Measurements from ENCODE around the gene WDR5B. TPM values are rescaled to one million over a fixed set of nuclear protein-coding genes. Genes with fewer than 3 reads are reported as not detected.

WDR5B gene
- total RNA-seq, 4 donors from 2014 or later, result 2.5 to 6.6 (median 3.9) TPM

DNA sequence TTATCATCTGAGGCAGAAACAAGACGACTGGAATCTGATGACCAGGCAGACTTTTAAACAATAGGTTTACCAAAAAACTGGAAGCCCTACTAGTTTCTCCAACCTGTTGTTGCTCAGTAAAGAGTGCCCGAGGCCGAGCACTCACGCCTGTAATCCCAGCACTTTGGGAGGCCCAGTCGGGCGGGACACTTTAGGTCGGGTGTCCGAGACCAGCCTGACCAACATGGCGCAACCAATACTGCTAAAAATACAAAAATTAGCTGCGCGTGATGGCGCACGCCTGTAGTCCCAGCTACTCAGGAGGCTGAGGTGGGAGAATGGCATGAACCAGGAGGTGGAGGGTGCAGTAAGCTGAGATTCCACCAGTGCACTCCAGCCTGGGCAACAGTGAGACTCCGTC lies 1.1 kb upstream of the WDR5B start:
- Histone ChIP-seq H3K27ac (peak overlapping the region; percentile 87), H3K4me3 (peak overlapping the region; percentile 59), H3K9me3 (no peaks in the 10 kb centered on the region), H3K4me1 (peaks cover 30% of the 10 kb centered on the region), H3K36me3 (peaks cover 3% of the 10 kb centered on the region), H3K27me3 (no peaks in the 10 kb centered on the region)
- DNase-seq (ENCODE audit: low spot score in 2 of 2), result no peak
- TF ChIP-seq, protein P1, sequence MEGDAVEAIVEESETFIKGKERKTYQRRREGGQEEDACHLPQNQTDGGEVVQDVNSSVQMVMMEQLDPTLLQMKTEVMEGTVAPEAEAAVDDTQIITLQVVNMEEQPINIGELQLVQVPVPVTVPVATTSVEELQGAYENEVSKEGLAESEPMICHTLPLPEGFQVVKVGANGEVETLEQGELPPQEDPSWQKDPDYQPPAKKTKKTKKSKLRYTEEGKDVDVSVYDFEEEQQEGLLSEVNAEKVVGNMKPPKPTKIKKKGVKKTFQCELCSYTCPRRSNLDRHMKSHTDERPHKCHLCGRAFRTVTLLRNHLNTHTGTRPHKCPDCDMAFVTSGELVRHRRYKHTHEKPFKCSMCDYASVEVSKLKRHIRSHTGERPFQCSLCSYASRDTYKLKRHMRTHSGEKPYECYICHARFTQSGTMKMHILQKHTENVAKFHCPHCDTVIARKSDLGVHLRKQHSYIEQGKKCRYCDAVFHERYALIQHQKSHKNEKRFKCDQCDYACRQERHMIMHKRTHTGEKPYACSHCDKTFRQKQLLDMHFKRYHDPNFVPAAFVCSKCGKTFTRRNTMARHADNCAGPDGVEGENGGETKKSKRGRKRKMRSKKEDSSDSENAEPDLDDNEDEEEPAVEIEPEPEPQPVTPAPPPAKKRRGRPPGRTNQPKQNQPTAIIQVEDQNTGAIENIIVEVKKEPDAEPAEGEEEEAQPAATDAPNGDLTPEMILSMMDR (IDR thresholded peaks at IDR 0.05), result no peak
- no peak for TF ChIP-seq EP300 (IDR thresholded peaks at IDR 0.05)
- no peak for TF ChIP-seq POLR2AphosphoS5 (IDR thresholded peaks at IDR 0.05)
- TF ChIP-seq POLR2A (IDR thresholded peaks at IDR 0.05), result no peak
- 53% methylated on average over 14 of the region's 14 CpGs for WGBS

DNA sequence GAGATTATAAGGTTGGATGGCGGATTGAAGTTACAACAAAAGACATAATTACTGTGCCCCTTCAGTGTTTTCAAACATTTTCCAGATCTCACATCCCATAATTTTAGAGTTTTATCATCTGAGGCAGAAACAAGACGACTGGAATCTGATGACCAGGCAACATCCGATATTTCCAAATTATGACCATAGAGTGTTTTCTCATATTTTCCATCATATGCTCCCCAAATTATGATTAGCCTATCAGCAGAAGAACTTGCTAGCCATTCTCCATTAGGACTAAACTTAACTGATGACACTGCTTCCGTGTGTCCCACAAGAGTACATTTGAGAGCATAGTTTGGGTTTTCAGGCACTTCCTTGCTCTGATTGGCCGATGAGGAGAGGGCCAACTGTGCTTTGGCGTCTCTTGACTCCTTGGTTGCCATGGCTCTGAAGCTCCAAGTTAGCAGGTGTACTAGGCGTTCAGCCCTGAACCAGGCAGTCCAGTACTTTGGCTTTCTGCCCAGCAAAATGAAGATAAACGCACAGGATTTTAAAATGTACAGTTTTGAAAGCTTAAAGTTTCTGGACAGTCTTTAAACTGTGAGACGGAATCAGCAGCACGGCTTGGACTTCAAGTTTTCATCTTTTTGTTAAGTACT lies 638 bp downstream of the WDR5B start:
- TF ChIP-seq EP300 (IDR thresholded peaks at IDR 0.05) (no peak), POLR2A (IDR thresholded peaks at IDR 0.05) (no peak), POLR2AphosphoS5 (IDR thresholded peaks at IDR 0.05) (no peak)
- TF ChIP-seq, protein P1 (IDR thresholded peaks at IDR 0.05), result no peak
- H3K4me1 ChIP-seq, result peaks cover 30% of the 10 kb centered on the region
- peaks cover 7% of the 10 kb centered on the region for H3K36me3 ChIP-seq

DNA sequence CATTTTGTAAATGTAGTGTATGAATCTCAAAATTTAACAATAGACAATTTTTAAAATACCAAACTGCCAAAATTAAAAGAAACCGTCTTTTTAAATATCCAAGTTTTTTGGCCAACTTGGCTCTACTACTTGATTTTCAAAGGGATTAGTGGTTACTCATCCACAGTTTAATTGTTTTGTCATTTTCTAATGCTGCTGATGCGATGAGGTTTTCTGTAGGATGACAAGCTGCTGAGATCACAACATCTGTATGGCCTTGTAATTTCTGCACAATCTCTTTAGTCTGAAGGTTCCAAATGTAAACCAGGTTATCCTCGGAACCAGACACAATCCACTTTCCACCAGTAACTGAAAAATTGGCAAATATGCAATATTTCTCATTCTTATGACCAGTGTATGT lies 1.5 kb downstream of the WDR5B start:
- Histone ChIP-seq H3K27ac (no peak overlapping the region), H3K36me3 (peaks cover 15% of the 10 kb centered on the region), H3K27me3 (no peaks in the 10 kb centered on the region), H3K9me3 (no peaks in the 10 kb centered on the region), H3K4me3 (no peak overlapping the region), H3K4me1 (peaks cover 30% of the 10 kb centered on the region)
- 78% methylated on average over 3 of the region's 3 CpGs for WGBS
- no peak for DNase-seq (ENCODE audit: low spot score in 2 of 2)
- TF ChIP-seq POLR2A (IDR thresholded peaks at IDR 0.05), result no peak
- TF ChIP-seq, protein P1 (IDR thresholded peaks at IDR 0.05), result no peak
- no peak for TF ChIP-seq EP300 (IDR thresholded peaks at IDR 0.05)

More for the DNA sequence above, 638 bp downstream of the WDR5B start:
- peak overlapping the region; percentile 59 for H3K4me3 ChIP-seq
- no peak for DNase-seq (ENCODE audit: low spot score in 2 of 2)
- 23% methylated on average over 10 of the region's 10 CpGs for WGBS
- H3K9me3 ChIP-seq, result no peaks in the 10 kb centered on the region
- H3K27ac ChIP-seq, result peak overlapping the region; percentile 87
- no peaks in the 10 kb centered on the region for H3K27me3 ChIP-seq

DNA sequence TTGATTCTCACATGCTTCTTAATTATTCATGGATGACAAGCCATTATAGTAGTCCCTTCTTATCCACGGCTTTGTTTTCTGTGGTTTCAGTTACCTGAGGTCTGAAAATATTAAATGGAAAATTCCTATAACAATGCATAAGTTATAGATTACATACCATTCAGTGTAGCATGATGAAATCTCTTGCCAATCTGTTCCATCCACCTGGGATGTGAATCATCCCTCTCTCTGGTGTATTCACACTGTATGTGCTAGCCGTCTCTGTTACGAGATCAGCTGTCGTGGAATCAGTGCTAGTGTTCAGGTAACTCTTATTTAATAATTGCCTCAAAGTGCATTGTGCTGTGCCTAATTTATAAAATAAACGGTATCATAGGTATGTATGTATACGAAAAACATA lies 5.2 kb downstream of the WDR5B start:
- no peak for TF ChIP-seq POLR2A (IDR thresholded peaks at IDR 0.05)
- no peak for TF ChIP-seq POLR2AphosphoS5 (IDR thresholded peaks at IDR 0.05)
- TF ChIP-seq EP300 (IDR thresholded peaks at IDR 0.05), result no peak
- TF ChIP-seq, protein P1 (IDR thresholded peaks at IDR 0.05), result no peak
- peaks cover 43% of the 10 kb centered on the region for H3K36me3 ChIP-seq
- no peak for DNase-seq (ENCODE audit: low spot score in 2 of 2)
- H3K9me3 ChIP-seq, result no peaks in the 10 kb centered on the region
- H3K4me1 ChIP-seq, result peaks cover 18% of the 10 kb centered on the region
- H3K4me3 ChIP-seq, result no peak overlapping the region
- 90% methylated on average over 6 of the region's 6 CpGs for WGBS
- H3K27me3 ChIP-seq, result no peaks in the 10 kb centered on the region
- H3K27ac ChIP-seq, result no peak overlapping the region

DNA sequence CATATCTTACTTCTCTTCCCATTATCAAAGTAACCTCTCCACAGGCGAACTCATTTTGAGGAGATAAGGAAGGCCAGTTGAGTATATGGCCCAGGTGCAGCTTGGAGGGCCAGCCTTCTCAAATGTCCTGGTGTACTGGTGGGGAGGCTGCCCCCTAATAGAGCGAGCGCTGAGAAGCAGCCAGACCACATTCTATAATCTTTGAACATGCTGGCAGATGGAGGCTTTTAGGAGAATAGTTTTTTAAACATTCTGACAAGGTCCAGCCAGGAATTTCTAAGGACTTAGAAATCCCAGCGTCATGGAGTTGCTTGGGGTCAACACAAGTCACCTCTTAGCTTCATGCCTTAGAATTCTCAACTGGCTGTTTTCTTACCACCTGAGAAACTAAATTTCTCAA lies 5.8 kb downstream of the WDR5B start:
- no peaks in the 10 kb centered on the region for H3K27me3 ChIP-seq
- H3K36me3 ChIP-seq, result peaks cover 48% of the 10 kb centered on the region
- peaks cover 14% of the 10 kb centered on the region for H3K4me1 ChIP-seq
- no peak overlapping the region for H3K27ac ChIP-seq
- no peak overlapping the region for H3K4me3 ChIP-seq
- no peaks in the 10 kb centered on the region for H3K9me3 ChIP-seq
- WGBS, result 93% methylated on average over 4 of the region's 4 CpGs
- DNase-seq (ENCODE audit: low spot score in 2 of 2), result no peak
- TF ChIP-seq POLR2AphosphoS5 (IDR thresholded peaks at IDR 0.05) (no peak), EP300 (IDR thresholded peaks at IDR 0.05) (no peak), POLR2A (IDR thresholded peaks at IDR 0.05) (no peak)
- TF ChIP-seq, protein P1 (IDR thresholded peaks at IDR 0.05), result no peak
